NCI-H146 treated with DMSO at 0.1 percent for 48 hours (cell line): ENCODE results near the gene NT5C3B.

Experiments used
- DNase-seq: peaks from one replicate; lab custom pipeline; 2025; ENCODE audit not compliant: unreplicated experiment; lab: John Stamatoyannopoulos, UW

NT5C3B gene

DNA sequence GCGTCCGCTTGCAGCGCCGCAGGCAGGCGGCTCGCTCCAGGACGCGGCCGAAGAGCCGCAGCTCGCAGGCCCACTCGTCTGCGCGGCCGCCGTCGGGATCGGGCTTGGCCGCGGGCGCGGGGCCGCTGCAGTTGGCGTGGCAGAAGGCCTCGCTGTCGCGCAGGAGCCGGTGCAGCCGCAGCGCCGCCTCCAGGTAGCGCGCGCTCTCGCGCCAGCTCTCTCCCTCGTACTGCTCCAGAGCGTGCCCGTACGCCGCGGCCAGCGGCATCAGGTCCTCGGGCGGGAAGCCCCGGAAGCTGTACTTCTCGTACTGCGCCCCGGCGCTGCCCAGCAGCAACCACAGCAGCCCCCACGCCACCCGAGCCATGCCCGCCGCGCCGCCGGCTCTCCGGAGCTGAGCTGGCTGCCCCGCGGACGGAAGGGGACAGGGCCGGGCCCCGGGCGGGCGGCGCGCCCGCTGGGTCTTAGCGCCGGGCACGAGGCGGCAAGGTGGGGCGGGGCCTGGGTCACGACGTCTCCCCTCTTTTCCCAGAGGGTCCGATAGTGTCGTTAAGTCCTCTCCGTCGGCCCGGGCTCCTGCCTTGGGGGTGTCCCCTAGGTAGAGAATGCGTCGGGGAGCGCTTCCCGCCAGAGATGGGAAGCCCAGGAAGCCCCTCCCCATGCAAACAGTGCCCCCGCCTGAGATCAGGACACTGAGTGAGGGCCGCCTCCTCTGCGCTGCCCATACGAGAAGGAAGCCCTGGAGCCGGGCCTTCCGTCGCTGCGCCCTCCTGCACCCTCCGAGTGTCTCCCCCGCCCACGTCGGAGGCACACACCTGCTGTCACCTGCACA lies 24.3 kb downstream of the NT5C3B start, which contains the start of gene P3H4:
Gene P3H4, minus strand, starts transcription at position 401 of the 832 bp plus-strand sequence. Its CDS starts 34 bp downstream, at position 367.
- DNase-seq: peak; percentile 76

GRCh38 chr17:41810659-41811548 lies 25.1 kb downstream of the NT5C3B start:
- no peak for DNase-seq

GRCh38 chr17:41806685-41807445 lies 29.2 kb downstream of the NT5C3B start:
- no peak for DNase-seq

- DNase-seq: no peak
Measured at GRCh38 chr17:41803049-41804020, 32.7 kb downstream of the NT5C3B start.

GRCh38 chr17:41801374-41802271 lies 34.4 kb downstream of the NT5C3B start:
- peak; percentile 56 for DNase-seq

- DNase-seq: peak; percentile 65
Measured at GRCh38 chr17:41800601-41801373, 35.2 kb downstream of the NT5C3B start.

- DNase-seq: no peak
Measured at GRCh38 chr17:41799366-41799765, 36.7 kb downstream of the NT5C3B start.

- DNase-seq: no peak
Measured at GRCh38 chr17:41797377-41797776, 38.7 kb downstream of the NT5C3B start.

GRCh38 chr17:41796121-41796895 lies 39.7 kb downstream of the NT5C3B start:
- no peak for DNase-seq

- DNase-seq: no peak
Measured at GRCh38 chr17:41794540-41794975, 41.5 kb downstream of the NT5C3B start.

GRCh38 chr17:41793784-41794539 lies 42.1 kb downstream of the NT5C3B start:
- DNase-seq: no peak

DNA sequence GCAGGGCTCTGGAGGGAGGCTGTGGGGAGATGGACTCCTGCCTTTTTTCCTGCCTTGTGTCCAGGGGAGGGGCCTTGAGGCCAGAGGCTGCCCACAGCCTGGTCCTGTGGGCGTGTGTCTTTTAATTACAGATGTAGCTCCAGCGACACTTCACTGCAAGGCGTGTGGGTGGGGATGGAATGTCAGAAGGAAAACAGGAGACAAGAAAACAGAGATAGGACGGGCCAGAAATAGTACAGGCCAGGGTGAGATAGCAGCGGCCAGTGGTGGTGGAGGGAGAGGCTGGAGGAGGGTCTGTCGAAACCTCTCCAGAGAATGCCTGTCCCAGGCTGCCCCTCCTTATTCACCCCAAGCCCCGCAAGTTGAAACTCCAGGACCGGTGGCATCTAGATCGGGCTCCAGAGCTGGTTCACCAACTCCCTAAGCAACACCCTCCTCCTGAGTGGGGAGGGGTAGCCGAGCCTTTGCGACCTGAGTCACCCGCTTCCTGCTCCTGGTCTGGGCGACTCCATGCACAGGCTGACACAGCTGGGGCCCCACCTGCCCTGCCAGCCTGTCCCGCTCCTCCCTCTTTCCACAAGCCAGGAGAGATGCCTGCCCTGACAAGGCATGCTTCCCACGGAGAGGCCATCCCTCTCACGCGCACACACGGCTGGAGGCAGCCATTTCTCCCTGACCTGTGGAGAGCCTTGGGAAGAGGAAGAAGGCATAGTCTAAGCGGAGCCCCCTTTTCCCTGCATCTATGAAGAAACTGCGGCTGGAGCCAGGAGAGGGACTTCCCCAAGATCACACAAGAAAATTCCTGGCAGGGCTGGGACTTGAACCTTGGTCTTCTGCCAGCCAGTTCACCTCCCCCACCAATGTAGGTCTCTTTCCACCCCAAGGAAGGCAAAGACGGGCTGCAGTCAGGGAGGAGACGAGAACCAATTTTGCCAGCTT lies 42.9 kb downstream of the NT5C3B start:
- no peak for DNase-seq

DNA sequence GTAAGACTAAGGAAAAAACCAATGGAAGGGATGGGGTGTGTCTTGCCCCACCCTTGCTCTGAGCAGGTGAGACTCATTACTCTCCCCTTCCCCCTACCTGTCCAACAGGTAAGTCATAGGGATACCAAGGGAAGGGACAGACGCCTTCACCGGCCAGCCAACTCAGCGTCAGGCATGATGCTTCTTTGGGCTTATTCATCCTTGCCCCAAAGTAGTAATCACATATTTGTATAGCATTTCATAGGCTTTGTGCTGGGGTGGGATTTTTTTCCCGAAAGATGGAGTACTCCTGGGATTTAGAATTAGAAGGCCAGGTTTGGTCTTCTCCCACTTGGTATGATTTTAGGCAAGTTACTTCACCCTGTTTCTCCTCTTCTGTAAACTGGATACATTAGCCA lies 49.0 kb downstream of the NT5C3B start:
- no peak for DNase-seq

- DNase-seq: peak; percentile 99
Measured at GRCh38 chr17:41786227-41787020, 49.6 kb downstream of the NT5C3B start, which contains the start of gene JUP. JUP (minus strand) TSS chr17:41786711; CDS start chr17:41771854, 14,857 bp downstream.

DNA sequence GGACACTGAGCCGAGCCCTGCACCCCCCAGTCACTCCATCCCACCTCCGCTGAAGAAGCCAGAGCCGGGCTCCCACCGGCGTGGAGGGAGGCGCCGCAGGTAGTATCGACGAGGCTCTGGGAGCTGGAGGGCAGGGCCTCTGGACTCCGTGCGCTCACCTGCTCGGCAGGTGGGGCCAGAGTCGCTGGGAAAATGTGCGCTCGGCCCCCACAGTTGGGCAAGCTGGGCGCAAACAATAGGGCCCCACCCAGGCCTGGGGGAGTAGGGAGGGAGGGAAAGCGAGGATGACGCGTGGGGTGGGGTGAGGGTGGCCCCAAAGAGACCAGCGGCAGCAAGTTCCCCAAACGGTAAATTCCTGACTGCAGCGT lies 50.2 kb downstream of the NT5C3B start:
- peak; percentile 52 for DNase-seq
